ENCODE measurements around the gene TRPC1. TPM values are rescaled to one million over a fixed set of nuclear protein-coding genes. Genes with fewer than 3 reads are reported as not detected.

The TRPC1 gene
- total RNA-seq, 1 experiment from 2014 or later, result 29.6 TPM

GRCh38 chr3:142817356-142817755, 93.5 kb downstream of the TRPC1 start:
- ATAC-seq (no peak), DNase-seq (ENCODE audit: low read depth, low spot score) (no peak)
- Histone ChIP-seq H3K27ac (ENCODE audit: low read length) (no peak overlapping the region), H3K27me3 (ENCODE audit: control insufficient read depth, insufficient read depth, low read length) (no peaks in the 10 kb centered on the region), H3K36me3 (ENCODE audit: control insufficient read depth, insufficient read depth, low read length) (no peaks in the 10 kb centered on the region), H3K9me3 (ENCODE audit: control insufficient read depth, insufficient read depth, low read depth, low read length) (no peaks in the 10 kb centered on the region), H3K4me1 (ENCODE audit: control insufficient read depth, insufficient read depth, low read length) (no peaks in the 10 kb centered on the region), H3K4me3 (ENCODE audit: low read depth in 2 of 2, low read length in 2 of 2) (no peak overlapping the region)
- in situ Hi-C loops (cut with HindIII; ENCODE audit: low pct_unique_long_range_greater_than_20kb, low sequenced_read_pairs) (no loop called here), intact Hi-C loops (cut with micrococcal nuclease; ENCODE audit: unreplicated experiment) (no loop called here)
- no peak for TF ChIP-seq SIN3A (IDR thresholded peaks at IDR 0.05; ENCODE audit: borderline replicate concordance, insufficient read depth, low read depth, low read length)
- no peak for TF ChIP-seq CTCF (IDR thresholded peaks at IDR 0.05)
- no peak for TF ChIP-seq POLR2AphosphoS5 (IDR thresholded peaks at IDR 0.05; ENCODE audit: low read depth, low read length)
- TF ChIP-seq TCF7L2 (IDR thresholded peaks at IDR 0.05; ENCODE audit: low read depth, low read length), result no peak
- POLR2A ChIA-PET, result no interaction called here
- BruUV-seq (replicated peaks), result no TSS peak
- CTCF ChIA-PET, result interaction anchor here (2.4 kb wide), 1 partner anchor 12 kb away, joined by 8 read pairs; no protein-coding TSS in a partner anchor

- intact Hi-C loops (cut with micrococcal nuclease; ENCODE audit: unreplicated experiment) (no loop called here), in situ Hi-C loops (cut with HindIII; ENCODE audit: low pct_unique_long_range_greater_than_20kb, low sequenced_read_pairs) (no loop called here)
- Histone ChIP-seq H3K4me3 (ENCODE audit: low read depth in 2 of 2, low read length in 2 of 2) (no peak overlapping the region), H3K36me3 (ENCODE audit: control insufficient read depth, insufficient read depth, low read length) (no peaks in the 10 kb centered on the region), H3K27ac (ENCODE audit: low read length) (no peak overlapping the region), H3K27me3 (ENCODE audit: control insufficient read depth, insufficient read depth, low read length) (no peaks in the 10 kb centered on the region), H3K9me3 (ENCODE audit: control insufficient read depth, insufficient read depth, low read depth, low read length) (no peaks in the 10 kb centered on the region), H3K4me1 (ENCODE audit: control insufficient read depth, insufficient read depth, low read length) (no peaks in the 10 kb centered on the region)
- ChIA-PET CTCF (interaction anchor here (2.4 kb wide), 1 partner anchor 11 kb away, joined by 8 read pairs; no protein-coding TSS in a partner anchor), POLR2A (interaction anchor here (0.9 kb wide), 1 partner anchor 11 kb away, joined by 3 read pairs; no protein-coding TSS in a partner anchor)
- TF ChIP-seq POLR2AphosphoS5 (IDR thresholded peaks at IDR 0.05; ENCODE audit: low read depth, low read length) (no peak), SIN3A (IDR thresholded peaks at IDR 0.05; ENCODE audit: borderline replicate concordance, insufficient read depth, low read depth, low read length) (no peak), CTCF (IDR thresholded peaks at IDR 0.05) (no peak), TCF7L2 (IDR thresholded peaks at IDR 0.05; ENCODE audit: low read depth, low read length) (no peak), REST (IDR thresholded peaks at IDR 0.05; ENCODE audit: insufficient read depth in 1 of 2, low read depth in 2 of 2, low read length in 1 of 2) (no peak)
- BruUV-seq (replicated peaks), result no TSS peak
- no peak for DNase-seq (ENCODE audit: low read depth, low spot score)
- no peak for ATAC-seq
These were observed 94.1 kb downstream of the TRPC1 start for GRCh38 chr3:142817897-142818296.

Data from Panc1 (cell line).